Measurements from ENCODE around the gene DIAPH1. TPM values are rescaled to one million over a fixed set of nuclear protein-coding genes. Genes with fewer than 3 reads are reported as not detected.
"Not testable (repeated sequence)": the region's sequence is repeated elsewhere in the genome, so short reads cannot be mapped to it uniquely, and the experiment has no call there.

Gene DIAPH1
- polyA plus RNA-seq, 1 experiment: 27.1 TPM

GRCh38 chr5:141613344-141613743 lies 5.5 kb downstream of the DIAPH1 start:
- Histone ChIP-seq H3K4me3 (ENCODE audit: low read depth, low read length) (no peak overlapping the region), H3K27ac (ENCODE audit: low read depth, low read length) (no peak overlapping the region), H3K9me3 (ENCODE audit: control insufficient read depth, insufficient read depth, low read length) (no peaks in the 10 kb centered on the region), H3K27me3 (ENCODE audit: control insufficient read depth, insufficient read depth, low read length) (no peaks in the 10 kb centered on the region)
- ChIA-PET POLR2A (no interaction called here), CTCF (interaction anchor here (19.3 kb wide), 1 partner anchor 21 kb away, joined by 465 read pairs; no protein-coding TSS in a partner anchor)
- DNase-seq (ENCODE audit: low read depth, low spot score): no peak
- TF ChIP-seq, protein P1, sequence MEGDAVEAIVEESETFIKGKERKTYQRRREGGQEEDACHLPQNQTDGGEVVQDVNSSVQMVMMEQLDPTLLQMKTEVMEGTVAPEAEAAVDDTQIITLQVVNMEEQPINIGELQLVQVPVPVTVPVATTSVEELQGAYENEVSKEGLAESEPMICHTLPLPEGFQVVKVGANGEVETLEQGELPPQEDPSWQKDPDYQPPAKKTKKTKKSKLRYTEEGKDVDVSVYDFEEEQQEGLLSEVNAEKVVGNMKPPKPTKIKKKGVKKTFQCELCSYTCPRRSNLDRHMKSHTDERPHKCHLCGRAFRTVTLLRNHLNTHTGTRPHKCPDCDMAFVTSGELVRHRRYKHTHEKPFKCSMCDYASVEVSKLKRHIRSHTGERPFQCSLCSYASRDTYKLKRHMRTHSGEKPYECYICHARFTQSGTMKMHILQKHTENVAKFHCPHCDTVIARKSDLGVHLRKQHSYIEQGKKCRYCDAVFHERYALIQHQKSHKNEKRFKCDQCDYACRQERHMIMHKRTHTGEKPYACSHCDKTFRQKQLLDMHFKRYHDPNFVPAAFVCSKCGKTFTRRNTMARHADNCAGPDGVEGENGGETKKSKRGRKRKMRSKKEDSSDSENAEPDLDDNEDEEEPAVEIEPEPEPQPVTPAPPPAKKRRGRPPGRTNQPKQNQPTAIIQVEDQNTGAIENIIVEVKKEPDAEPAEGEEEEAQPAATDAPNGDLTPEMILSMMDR (IDR thresholded peaks at IDR 0.05; ENCODE audit: low read depth, low read length): no peak

GRCh38 chr5:141611289-141611688 lies 7.5 kb downstream of the DIAPH1 start:
- ChIA-PET CTCF (interaction anchor here (19.3 kb wide), 1 partner anchor 19 kb away, joined by 465 read pairs; no protein-coding TSS in a partner anchor), POLR2A (no interaction called here)
- TF ChIP-seq, protein P1 (IDR thresholded peaks at IDR 0.05; ENCODE audit: low read depth, low read length): no peak
- no peaks in the 10 kb centered on the region for H3K27me3 ChIP-seq (ENCODE audit: control insufficient read depth, insufficient read depth, low read length)
- H3K4me3 ChIP-seq (ENCODE audit: low read depth, low read length): no peak overlapping the region
- H3K27ac ChIP-seq (ENCODE audit: low read depth, low read length): no peak overlapping the region
- H3K9me3 ChIP-seq (ENCODE audit: control insufficient read depth, insufficient read depth, low read length): no peaks in the 10 kb centered on the region
- no peak for DNase-seq (ENCODE audit: low read depth, low spot score)

DNA sequence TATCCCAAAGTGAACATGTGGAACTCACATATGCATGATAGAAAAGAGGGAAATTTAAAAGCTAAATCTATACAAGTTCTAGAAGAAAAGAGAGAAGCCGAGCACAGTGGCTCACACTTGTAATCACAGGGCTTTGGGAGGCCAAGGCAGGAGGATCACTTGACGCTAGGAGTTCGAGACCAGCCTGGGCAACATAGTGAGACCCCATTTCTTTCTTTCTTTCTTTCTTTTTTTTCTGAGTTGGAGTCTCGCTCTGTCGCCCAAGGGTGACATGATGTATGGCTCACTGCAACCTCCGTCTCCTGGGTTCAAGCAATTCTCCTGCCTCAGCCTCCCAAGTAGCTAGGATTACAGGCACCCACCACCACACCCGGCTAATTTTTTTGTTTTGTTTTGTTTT lies 8.9 kb downstream of the DIAPH1 start:
- H3K27ac ChIP-seq (ENCODE audit: low read depth, low read length); H3K27me3 ChIP-seq (ENCODE audit: control insufficient read depth, insufficient read depth, low read length); DNase-seq (ENCODE audit: low read depth, low spot score); H3K9me3 ChIP-seq (ENCODE audit: control insufficient read depth, insufficient read depth, low read length); H3K4me3 ChIP-seq (ENCODE audit: low read depth, low read length); POLR2A ChIA-PET: not testable (repeated sequence)
- CTCF ChIA-PET: interaction anchor here (1.0 to 19.3 kb wide), 3 partner anchors 8 to 46 kb away, joined by 3 to 465 read pairs (median 65); partner anchors contain the start of gene DIAPH1

- no peaks in the 10 kb centered on the region for H3K9me3 ChIP-seq (ENCODE audit: control insufficient read depth, insufficient read depth, low read length)
- no peak overlapping the region for H3K4me3 ChIP-seq (ENCODE audit: low read depth, low read length)
- TF ChIP-seq, protein P1 (IDR thresholded peaks at IDR 0.05; ENCODE audit: low read depth, low read length): no peak
- H3K27me3 ChIP-seq (ENCODE audit: control insufficient read depth, insufficient read depth, low read length): no peaks in the 10 kb centered on the region
- no peak for DNase-seq (ENCODE audit: low read depth, low spot score)
- CTCF ChIA-PET: interaction anchor here (0.5 to 19.3 kb wide), 5 partner anchors 9 to 42 kb away, joined by 3 to 465 read pairs (median 3); partner anchors contain the start of gene DIAPH1
- POLR2A ChIA-PET: interaction anchor here (0.8 to 1.3 kb wide), 2 partner anchors 10 to 28 kb away, joined by 3 read pairs; partner anchors contain the start of genes DIAPH1, HDAC3 and RELL2
- H3K27ac ChIP-seq (ENCODE audit: low read depth, low read length): no peak overlapping the region
These were observed 9.8 kb downstream of the DIAPH1 start for GRCh38 chr5:141609044-141609443.

GRCh38 chr5:141608557-141608956 lies 10.2 kb downstream of the DIAPH1 start:
- TF ChIP-seq, protein P1 (IDR thresholded peaks at IDR 0.05; ENCODE audit: low read depth, low read length): no peak
- no peaks in the 10 kb centered on the region for H3K9me3 ChIP-seq (ENCODE audit: control insufficient read depth, insufficient read depth, low read length)
- ChIA-PET POLR2A (interaction anchor here (0.8 to 1.3 kb wide), 2 partner anchors 10 to 28 kb away, joined by 3 read pairs; partner anchors contain the start of genes DIAPH1, HDAC3 and RELL2), CTCF (interaction anchor here (0.7 to 19.3 kb wide), 4 partner anchors 9 to 41 kb away, joined by 3 to 465 read pairs (median 34); partner anchors contain the start of gene DIAPH1)
- H3K4me3 ChIP-seq (ENCODE audit: low read depth, low read length): no peak overlapping the region
- H3K27ac ChIP-seq (ENCODE audit: low read depth, low read length): no peak overlapping the region
- no peak for DNase-seq (ENCODE audit: low read depth, low spot score)
- H3K27me3 ChIP-seq (ENCODE audit: control insufficient read depth, insufficient read depth, low read length): no peaks in the 10 kb centered on the region

All from AG04450 (cell line).